ENCODE results near the gene BFSP1.

Gene BFSP1

DNA sequence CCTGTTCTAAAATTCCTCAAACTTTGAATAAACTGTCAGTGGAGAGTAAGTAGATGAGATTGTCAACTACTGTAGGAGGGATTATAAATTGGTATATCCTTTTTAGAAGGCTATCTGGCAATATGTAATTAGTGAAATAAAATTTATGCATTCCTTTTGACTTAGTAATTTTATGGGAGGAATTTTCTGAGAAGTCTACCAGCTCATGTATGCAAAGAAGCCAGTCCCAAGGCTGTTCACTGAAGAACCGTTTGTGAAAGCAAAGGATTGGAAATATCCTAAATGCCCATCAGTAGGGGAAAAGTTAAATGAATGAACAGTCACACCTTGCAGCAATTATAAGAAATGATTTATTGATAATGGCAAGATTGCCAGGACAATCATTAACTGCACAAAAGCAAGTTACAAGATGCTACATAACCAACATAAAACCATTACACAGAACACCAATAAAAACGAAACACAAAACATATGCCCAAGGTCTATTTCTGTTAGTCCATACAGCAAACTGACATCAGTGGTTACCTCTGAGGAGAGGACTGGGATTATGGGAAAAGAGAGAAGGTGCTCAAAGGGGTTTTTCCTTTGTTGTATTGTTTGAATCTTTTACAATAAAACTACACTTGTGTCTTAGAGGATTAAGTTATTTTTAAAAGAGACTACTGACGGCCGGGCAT lies 34.1 kb upstream of the BFSP1 start:
- TF ChIP-seq POLR2A (IDR thresholded peaks at IDR 0.05; ENCODE audit: low read depth, low read length): no peak
- DNase-seq (ENCODE audit: insufficient read length, low spot score) (no peak), FAIRE-seq (no peak)

DNA sequence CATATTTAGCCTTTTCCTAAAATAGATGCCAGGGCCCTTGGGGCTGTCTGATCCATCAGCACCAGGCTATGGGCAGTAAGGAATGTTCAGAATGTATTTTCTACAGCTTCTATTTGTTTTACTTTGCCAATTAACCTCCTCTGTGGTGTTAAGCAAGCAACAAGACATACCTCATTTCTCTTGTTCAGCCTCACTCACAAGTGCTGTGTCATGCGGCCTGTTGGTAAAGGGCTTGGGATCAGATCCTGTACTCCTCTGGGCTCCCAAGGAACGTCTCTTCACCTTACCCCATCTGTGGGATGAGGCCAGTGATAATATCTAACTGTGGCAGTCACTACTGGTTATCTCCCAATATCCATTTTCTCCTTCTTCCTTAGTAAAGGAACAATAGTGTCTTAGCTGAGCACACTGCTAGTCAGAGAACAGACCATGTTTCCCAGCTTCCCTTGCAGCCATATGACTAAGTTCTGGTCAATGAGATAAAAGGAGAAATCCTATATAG lies 31.7 kb upstream of the BFSP1 start:
- FAIRE-seq: no peak
- no peak for TF ChIP-seq POLR2A (IDR thresholded peaks at IDR 0.05; ENCODE audit: low read depth, low read length)
- DNase-seq (ENCODE audit: insufficient read length, low spot score): no peak

DNA sequence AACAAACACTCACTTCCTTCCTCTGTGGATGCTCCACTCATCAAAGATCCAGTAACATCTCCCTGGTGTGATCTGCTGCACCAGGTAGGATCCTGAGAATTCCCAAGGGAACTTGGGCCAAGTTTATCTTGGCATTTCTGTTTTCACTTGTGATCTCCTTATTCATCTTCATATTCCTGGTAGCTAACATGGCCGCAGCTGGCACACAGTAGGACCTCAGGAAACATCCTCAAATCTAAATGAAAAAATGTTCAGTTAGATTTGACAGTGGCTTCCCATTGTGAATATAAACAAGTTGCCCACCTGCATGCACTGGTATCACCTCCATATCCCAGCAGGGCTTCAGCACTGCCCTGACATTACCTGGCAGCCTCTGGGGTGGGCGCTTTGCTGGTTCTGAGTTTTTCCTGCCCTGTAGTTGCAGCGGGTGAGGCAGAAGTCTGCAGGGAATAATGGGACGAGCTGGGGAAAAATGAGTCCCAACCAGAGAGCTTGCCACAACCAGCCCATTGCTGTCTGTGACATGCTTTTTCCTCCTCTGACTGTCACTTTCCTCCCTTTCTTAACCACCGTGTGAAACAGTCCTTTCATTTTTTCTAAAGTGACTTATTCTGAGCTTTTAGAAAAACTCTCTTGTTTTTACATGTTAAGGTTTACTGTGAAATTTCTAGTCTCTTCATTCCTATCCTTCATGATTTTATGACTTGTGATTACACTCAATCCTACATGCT lies 29.3 kb upstream of the BFSP1 start:
- no peak for DNase-seq (ENCODE audit: insufficient read length, low spot score)
- no peak for FAIRE-seq
- TF ChIP-seq POLR2A (IDR thresholded peaks at IDR 0.05; ENCODE audit: low read depth, low read length): no peak

GRCh38 chr20:17559338-17559737 lies 28.2 kb upstream of the BFSP1 start:
- FAIRE-seq: no peak
- no peak for DNase-seq (ENCODE audit: insufficient read length, low spot score)
- no peak for TF ChIP-seq POLR2A (IDR thresholded peaks at IDR 0.05; ENCODE audit: low read depth, low read length)

DNA sequence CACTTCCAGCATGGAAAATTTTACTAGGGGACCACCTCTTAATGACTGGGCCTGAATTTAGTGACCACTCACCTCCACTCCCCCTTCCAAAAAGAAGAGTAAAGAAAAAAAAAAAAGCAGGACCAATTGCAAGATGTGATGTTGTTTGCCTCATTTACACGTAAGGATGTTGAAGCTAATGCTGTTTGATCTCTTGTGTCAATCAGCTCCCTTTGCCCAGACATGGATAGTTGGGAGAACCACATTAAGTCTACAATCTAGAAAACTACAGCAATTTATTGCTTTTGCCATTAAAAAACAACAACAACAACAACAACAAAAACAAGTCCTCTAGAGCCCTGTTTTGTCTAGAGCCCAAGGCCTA lies 27.7 kb upstream of the BFSP1 start:
- no peak for TF ChIP-seq POLR2A (IDR thresholded peaks at IDR 0.05; ENCODE audit: low read depth, low read length)
- no peak for FAIRE-seq
- DNase-seq (ENCODE audit: insufficient read length, low spot score): no peak

GRCh38 chr20:17558154-17558940 lies 27.2 kb upstream of the BFSP1 start:
- DNase-seq (ENCODE audit: insufficient read length, low spot score): peak; percentile 70
- FAIRE-seq: peak; percentile 55
- TF ChIP-seq POLR2A (IDR thresholded peaks at IDR 0.05; ENCODE audit: low read depth, low read length): peak; percentile 66

GRCh38 chr20:17557675-17558006 lies 26.5 kb upstream of the BFSP1 start:
- FAIRE-seq: peak; percentile 66
- DNase-seq (ENCODE audit: insufficient read length, low spot score): no peak
- no peak for TF ChIP-seq POLR2A (IDR thresholded peaks at IDR 0.05; ENCODE audit: low read depth, low read length)

- TF ChIP-seq POLR2A (IDR thresholded peaks at IDR 0.05; ENCODE audit: low read depth, low read length): no peak
- DNase-seq (ENCODE audit: insufficient read length, low spot score) (no peak), FAIRE-seq (no peak)
These were observed 25.9 kb upstream of the BFSP1 start for GRCh38 chr20:17556837-17557674.

- no peak for TF ChIP-seq POLR2A (IDR thresholded peaks at IDR 0.05; ENCODE audit: low read depth, low read length)
- DNase-seq (ENCODE audit: insufficient read length, low spot score): no peak
- no peak for FAIRE-seq
These were observed 23.9 kb upstream of the BFSP1 start for GRCh38 chr20:17555106-17555505.

- TF ChIP-seq POLR2A (IDR thresholded peaks at IDR 0.05; ENCODE audit: low read depth, low read length): no peak
- FAIRE-seq: no peak
- no peak for DNase-seq (ENCODE audit: insufficient read length, low spot score)
These were observed 18.0 kb upstream of the BFSP1 start for GRCh38 chr20:17549131-17549530.

GRCh38 chr20:17545127-17545526 lies 13.9 kb upstream of the BFSP1 start:
- FAIRE-seq: no peak
- DNase-seq (ENCODE audit: insufficient read length, low spot score): no peak
- TF ChIP-seq POLR2A (IDR thresholded peaks at IDR 0.05; ENCODE audit: low read depth, low read length): no peak

DNA sequence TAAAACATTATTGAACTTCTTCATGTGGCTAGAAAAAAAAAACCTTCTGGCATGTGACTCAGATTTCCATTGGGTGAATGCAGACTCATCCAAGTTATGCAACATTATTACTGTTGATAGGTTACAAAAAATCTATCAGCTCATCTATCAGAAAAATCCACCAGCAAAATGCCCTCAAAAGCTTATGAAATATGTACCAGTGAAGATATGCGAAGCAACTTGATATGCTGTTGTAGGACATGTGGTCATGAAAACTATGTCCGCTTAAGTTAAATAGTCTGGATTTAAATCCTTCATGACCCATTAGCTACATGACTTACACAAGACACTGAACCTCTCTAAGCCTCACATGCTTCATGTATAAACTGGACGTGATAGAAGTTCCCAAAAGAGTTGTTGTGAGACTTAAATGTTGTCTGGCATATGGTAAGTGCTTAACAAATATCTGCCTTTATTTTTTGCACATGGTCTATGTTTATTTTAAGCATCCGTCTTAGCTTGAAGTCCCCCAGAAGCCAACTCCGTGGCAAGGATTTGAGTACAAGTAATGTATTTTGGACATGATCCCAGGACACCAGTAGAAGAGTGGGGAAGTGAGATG lies 12.5 kb upstream of the BFSP1 start:
- no peak for FAIRE-seq
- no peak for TF ChIP-seq POLR2A (IDR thresholded peaks at IDR 0.05; ENCODE audit: low read depth, low read length)
- no peak for DNase-seq (ENCODE audit: insufficient read length, low spot score)

GRCh38 chr20:17542993-17543412 lies 11.8 kb upstream of the BFSP1 start:
- no peak for TF ChIP-seq POLR2A (IDR thresholded peaks at IDR 0.05; ENCODE audit: low read depth, low read length)
- FAIRE-seq (no peak), DNase-seq (ENCODE audit: insufficient read length, low spot score) (no peak)
